GM21825 (cell line): ENCODE data around the gene CATSPERD.

Experiments used
- ATAC-seq: cut with Tn5 transposase; IDR thresholded peaks from one replicate; pipeline ENCODE4 v1.9.1; 2021; ENCODE audit warnings: mild to moderate bottlenecking, moderate library complexity; ENCODE audit not compliant: unreplicated experiment

Gene CATSPERD

DNA sequence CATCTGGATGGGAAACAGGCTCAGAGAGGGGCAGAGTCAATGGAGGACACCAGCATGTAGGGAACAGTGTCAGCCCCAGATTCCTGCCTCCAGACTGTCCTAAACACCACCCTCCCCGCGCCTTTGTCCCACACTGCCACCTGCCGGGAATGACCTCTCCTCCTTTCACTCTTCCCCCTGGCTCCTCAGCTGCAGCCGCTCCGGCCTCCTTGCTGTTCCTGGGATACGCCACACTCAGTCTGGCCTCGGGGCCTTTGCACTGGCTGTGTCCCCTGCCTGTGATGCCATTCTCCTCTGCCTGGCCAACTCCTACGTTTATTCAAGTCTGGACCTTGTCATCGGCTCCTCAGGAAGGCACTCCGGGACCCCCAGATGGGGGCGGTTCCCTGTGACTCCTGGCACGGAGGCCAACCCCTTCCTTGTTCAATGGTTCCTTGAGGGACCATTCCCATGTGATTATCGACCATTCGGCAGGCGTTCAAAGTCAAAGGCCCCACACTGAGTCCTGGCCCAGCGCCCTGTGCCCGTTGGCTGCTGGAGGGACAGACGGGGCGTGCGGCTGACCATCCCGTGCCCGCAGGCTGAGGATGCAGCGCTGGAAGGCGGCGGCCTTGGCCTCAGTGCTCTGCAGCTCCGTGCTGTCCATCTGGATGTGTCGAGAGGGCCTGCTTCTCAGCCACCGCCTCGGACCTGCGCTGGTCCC, 103.3 kb downstream of the CATSPERD start:
- ATAC-seq = no peak

DNA sequence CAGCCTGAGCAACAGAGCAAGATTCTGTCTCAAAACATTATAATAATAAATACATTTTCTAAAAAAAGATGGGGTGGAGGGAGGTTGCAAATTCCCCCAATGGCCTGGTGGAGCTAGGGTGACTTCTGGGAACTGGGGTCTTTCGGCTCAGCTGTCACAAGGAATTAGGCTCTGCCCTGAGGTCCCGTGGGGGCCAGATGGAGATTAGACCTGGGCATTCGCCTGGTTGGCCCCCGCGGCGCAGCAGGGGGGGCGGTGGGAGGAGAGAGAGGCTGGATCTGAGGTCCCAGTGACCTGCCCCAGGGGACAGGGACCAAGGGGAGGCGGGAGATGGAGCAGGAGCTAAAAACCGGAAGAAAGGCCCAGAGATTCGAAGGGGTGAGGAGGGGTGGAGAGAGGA, 104.3 kb downstream of the CATSPERD start:
- no peak for ATAC-seq

DNA sequence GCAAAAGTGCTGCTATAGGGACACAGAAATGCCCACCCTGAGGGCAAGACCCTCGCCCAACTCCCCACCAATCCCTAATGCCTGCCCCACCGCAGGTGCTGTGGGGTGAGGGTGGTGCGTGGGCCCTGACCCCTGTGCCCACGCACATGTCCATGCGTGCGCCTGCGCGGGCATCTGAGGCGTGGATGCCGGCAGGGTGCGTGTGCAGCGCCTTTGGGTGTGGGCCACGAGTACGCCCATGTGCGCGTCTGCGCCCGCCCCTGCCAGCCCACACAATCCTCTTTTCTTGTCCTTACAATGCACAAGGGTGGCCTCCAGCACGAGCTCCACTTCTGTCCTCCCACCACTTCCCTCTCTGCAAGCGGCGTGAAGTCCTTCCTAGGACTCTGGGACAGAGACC, 104.7 kb downstream of the CATSPERD start:
- no peak for ATAC-seq

GRCh38 chr19:5826531-5827341, 106.3 kb downstream of the CATSPERD start:
- ATAC-seq = no peak

GRCh38 chr19:5827342-5827890, 107.0 kb downstream of the CATSPERD start:
- ATAC-seq = peak; percentile 47

GRCh38 chr19:5827891-5828660, 107.6 kb downstream of the CATSPERD start:
- ATAC-seq = peak; percentile 50
